IPS-15b (cell line): ENCODE measurements around the gene ABHD12.

Experiments
- H3K27me3 ChIP-seq: one replicate; pipeline ENCODE4 v1.6.1; 2013; ENCODE audit warnings: low read length; ENCODE audit not compliant: control insufficient read depth, insufficient read depth
- H3K36me3 ChIP-seq: one replicate; pipeline ENCODE4 v1.6.1; 2013; ENCODE audit warnings: low read length; ENCODE audit not compliant: control insufficient read depth, insufficient read depth
- H3K4me1 ChIP-seq: one replicate; pipeline ENCODE4 v1.6.1; 2013; ENCODE audit warnings: mild to moderate bottlenecking, low read length; ENCODE audit not compliant: control insufficient read depth, insufficient read depth
- H3K4me3 ChIP-seq: one replicate; pipeline ENCODE4 v1.5.1; 2013; ENCODE audit warnings: low read depth, low read length
- H3K9ac ChIP-seq: one replicate; pipeline ENCODE4 v1.6.1; 2013; ENCODE audit warnings: low read depth, mild to moderate bottlenecking, low read length
- H3K9me3 ChIP-seq: one replicate; pipeline ENCODE4 v1.6.1; 2013; ENCODE audit warnings: mild to moderate bottlenecking, low read length; ENCODE audit not compliant: control insufficient read depth, insufficient read depth

ABHD12 gene

GRCh38 chr20:25325997-25326396 lies 64.6 kb downstream of the ABHD12 start:
- Histone ChIP-seq H3K4me1 (peaks cover 9% of the 10 kb centered on the region), H3K4me3 (no peak overlapping the region), H3K9me3 (peaks cover 6% of the 10 kb centered on the region), H3K36me3 (no peaks in the 10 kb centered on the region), H3K9ac (no peak overlapping the region), H3K27me3 (no peaks in the 10 kb centered on the region)

DNA sequence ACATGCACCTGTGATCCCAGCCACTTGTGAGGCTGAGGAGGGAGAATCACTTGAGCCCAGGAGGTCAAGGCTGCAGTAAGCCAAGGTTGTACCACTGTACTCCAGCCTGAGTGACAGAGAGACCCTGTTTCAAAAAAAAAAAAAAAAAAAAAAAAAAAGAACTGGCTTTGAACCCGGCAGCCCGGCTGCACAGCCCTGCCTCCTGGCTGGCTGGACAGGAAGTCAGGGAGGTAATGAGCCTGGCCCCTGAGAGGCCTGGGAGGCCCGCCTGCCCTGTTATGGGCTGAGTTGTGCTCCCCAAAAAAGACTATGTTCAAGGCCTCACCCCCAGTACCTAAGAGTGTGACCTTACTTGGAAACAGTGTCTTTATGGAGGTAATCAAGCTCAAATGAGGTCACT lies 65.6 kb downstream of the ABHD12 start:
- Histone ChIP-seq H3K36me3 (no peaks in the 10 kb centered on the region), H3K4me1 (peaks cover 9% of the 10 kb centered on the region), H3K4me3 (no peak overlapping the region), H3K9ac (no peak overlapping the region), H3K27me3 (no peaks in the 10 kb centered on the region), H3K9me3 (peaks cover 6% of the 10 kb centered on the region)

- H3K4me1 ChIP-seq, result peaks cover 9% of the 10 kb centered on the region
- H3K36me3 ChIP-seq, result no peaks in the 10 kb centered on the region
- H3K9ac ChIP-seq, result no peak overlapping the region
- no peaks in the 10 kb centered on the region for H3K27me3 ChIP-seq
- peaks cover 3% of the 10 kb centered on the region for H3K9me3 ChIP-seq
- H3K4me3 ChIP-seq, result no peak overlapping the region
Observed at GRCh38 chr20:25324412-25324811, 66.2 kb downstream of the ABHD12 start.

- Histone ChIP-seq H3K4me3 (no peak overlapping the region), H3K4me1 (peaks cover 9% of the 10 kb centered on the region), H3K9me3 (no peaks in the 10 kb centered on the region), H3K36me3 (peaks cover 2% of the 10 kb centered on the region), H3K9ac (no peak overlapping the region), H3K27me3 (no peaks in the 10 kb centered on the region)
Observed at GRCh38 chr20:25323496-25324246, 67.0 kb downstream of the ABHD12 start.

GRCh38 chr20:25321991-25322390 lies 68.6 kb downstream of the ABHD12 start:
- H3K27me3 ChIP-seq, result no peaks in the 10 kb centered on the region
- H3K9me3 ChIP-seq, result no peaks in the 10 kb centered on the region
- no peak overlapping the region for H3K4me3 ChIP-seq
- peaks cover 9% of the 10 kb centered on the region for H3K4me1 ChIP-seq
- H3K9ac ChIP-seq, result no peak overlapping the region
- H3K36me3 ChIP-seq, result peaks cover 3% of the 10 kb centered on the region

- no peaks in the 10 kb centered on the region for H3K27me3 ChIP-seq
- no peaks in the 10 kb centered on the region for H3K9me3 ChIP-seq
- H3K36me3 ChIP-seq, result peaks cover 6% of the 10 kb centered on the region
- no peak overlapping the region for H3K4me3 ChIP-seq
- peaks cover 9% of the 10 kb centered on the region for H3K4me1 ChIP-seq
- no peak overlapping the region for H3K9ac ChIP-seq
Observed at GRCh38 chr20:25321262-25321831, 69.3 kb downstream of the ABHD12 start.

- no peak overlapping the region for H3K9ac ChIP-seq
- H3K9me3 ChIP-seq, result no peaks in the 10 kb centered on the region
- H3K36me3 ChIP-seq, result peaks cover 6% of the 10 kb centered on the region
- H3K4me3 ChIP-seq, result no peak overlapping the region
- H3K4me1 ChIP-seq, result peaks cover 9% of the 10 kb centered on the region
- no peaks in the 10 kb centered on the region for H3K27me3 ChIP-seq
Observed at GRCh38 chr20:25320035-25320800, 70.4 kb downstream of the ABHD12 start.

GRCh38 chr20:25319241-25320034 lies 71.2 kb downstream of the ABHD12 start:
- Histone ChIP-seq H3K9ac (no peak overlapping the region), H3K4me1 (peaks cover 8% of the 10 kb centered on the region)

GRCh38 chr20:25318471-25319240 lies 72.0 kb downstream of the ABHD12 start:
- H3K27me3 ChIP-seq, result no peaks in the 10 kb centered on the region
- no peaks in the 10 kb centered on the region for H3K9me3 ChIP-seq
- peaks cover 6% of the 10 kb centered on the region for H3K36me3 ChIP-seq
- H3K4me1 ChIP-seq, result peaks cover under 1% of the 10 kb centered on the region
- H3K9ac ChIP-seq, result no peak overlapping the region
- H3K4me3 ChIP-seq, result no peak overlapping the region

More at GRCh38 chr20:25319241-25320034, 71.2 kb downstream of the ABHD12 start:
- Histone ChIP-seq H3K9me3 (no peaks in the 10 kb centered on the region), H3K4me3 (no peak overlapping the region), H3K27me3 (no peaks in the 10 kb centered on the region), H3K36me3 (peaks cover 6% of the 10 kb centered on the region)

DNA sequence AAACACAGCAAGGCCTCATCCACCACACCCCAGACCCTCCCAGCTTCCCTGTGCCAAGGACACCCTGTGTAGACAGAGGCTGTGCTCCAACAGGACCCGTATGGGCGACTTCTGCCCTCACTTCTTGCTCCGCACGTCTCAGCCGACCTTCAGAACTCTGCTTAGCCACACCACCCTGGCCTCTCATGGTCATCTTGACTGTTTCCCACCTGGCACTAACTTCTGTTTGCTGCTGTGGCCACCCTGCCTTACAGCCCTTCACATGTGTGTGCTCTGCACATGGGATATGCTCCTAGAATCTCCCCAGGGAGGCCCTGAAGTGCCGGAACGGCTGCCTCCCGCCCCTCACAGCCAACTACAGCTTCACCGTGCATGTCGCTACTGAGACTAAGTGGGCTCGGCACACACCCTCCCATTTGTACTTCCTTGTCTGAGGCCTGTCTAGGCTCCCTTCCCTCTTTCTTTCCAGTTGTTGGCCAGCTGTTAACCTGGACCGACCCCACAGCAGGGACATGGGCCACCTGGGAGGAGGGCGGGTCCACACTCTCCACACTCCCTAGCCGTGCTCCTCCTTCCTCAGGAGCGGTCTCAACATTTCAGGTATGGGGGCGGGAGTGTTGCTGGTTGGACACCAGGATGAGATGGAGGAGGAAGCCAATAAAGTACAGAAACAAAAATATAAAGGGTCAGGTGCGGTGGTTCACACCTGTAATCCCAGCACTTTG lies 73.1 kb downstream of the ABHD12 start:
- Histone ChIP-seq H3K36me3 (peaks cover 6% of the 10 kb centered on the region), H3K4me3 (no peak overlapping the region), H3K4me1 (no peaks in the 10 kb centered on the region), H3K9ac (no peak overlapping the region), H3K27me3 (no peaks in the 10 kb centered on the region), H3K9me3 (no peaks in the 10 kb centered on the region)
